Left cardiac atrium (tissue), 4 donors: ENCODE measurements around the gene DDOST. TPM values are rescaled to one million over a fixed set of nuclear protein-coding genes. Genes with fewer than 3 reads are reported as not detected.

Experiments
- ATAC-seq, 2 donors: fragments of 200-7000 bp; cut with Tn5 transposase; one replicate each; pipeline ENCODE4 v1.9.1; 2020; ENCODE audit warnings: mild to moderate bottlenecking in 2 of 2, moderate library complexity in 2 of 2
- DNase-seq: peaks from one replicate; pipeline ENCODE4 v3.0.0-alpha.2; 2020
- intact Hi-C, 2 donors: fragments of 100-400 bp; cut with DNase I; formaldehyde crosslinking; loops; one replicate each; pipeline versions ENCODE4 v1.14.1 to v1.15.1; 2022 to 2023
- total RNA-seq, 2 donors: library from RNA; stranded (reverse); fragmentation: NEBNext Ultra II Directional; extraction: Animal tissue kit (Norgen Biotek cat#: 25700); gene quantifications; one replicate each; pipeline ENCODE4 v1.2.1, GENCODE V29; 2021
- donor health status: DM: no; HTN: yes; CAD: no.
- donor health status: DM: no; HTN: yes; CAD: no; lungs with severe emphysema.
- donor health status: DM: yes; HTN: yes; CAD: no.
- donor health status: Dilated cardiomyopathy.

DDOST gene
- total RNA-seq, 2 donors from 2014 or later = 143 to 145 TPM

GRCh38 chr1:20666804-20667203, 5.6 kb upstream of the DDOST start:
- intact Hi-C loops = no loop called here
- DNase-seq (no peak), ATAC-seq (no peak)

GRCh38 chr1:20666146-20666545, 5.0 kb upstream of the DDOST start:
- no peak for ATAC-seq
- DNase-seq = peak; percentile 40
- intact Hi-C loops = no loop called here

- ATAC-seq (no peak), DNase-seq (no peak)
- intact Hi-C loops = no loop called here
Observed at GRCh38 chr1:20665726-20666125, 4.6 kb upstream of the DDOST start.

- DNase-seq (no peak), ATAC-seq (no peak)
- intact Hi-C loops = no loop called here
Observed at GRCh38 chr1:20663969-20664715, 3.0 kb upstream of the DDOST start.

- DNase-seq = no peak
- ATAC-seq = no peak
- intact Hi-C loops = no loop called here
Observed at GRCh38 chr1:20663365-20663764, 2.2 kb upstream of the DDOST start.

- ATAC-seq = no peak
- no peak for DNase-seq
- intact Hi-C loops = no loop called here
Observed at GRCh38 chr1:20662110-20662475, 924 bp upstream of the DDOST start.

- ATAC-seq (no peak), DNase-seq (no peak)
- intact Hi-C loops = no loop called here
Observed at GRCh38 chr1:20660847-20661206, 342 bp downstream of the DDOST start.

- intact Hi-C loops = no loop called here
- ATAC-seq (no peak), DNase-seq (no peak)
Observed at GRCh38 chr1:20660363-20660762, 806 bp downstream of the DDOST start.

GRCh38 chr1:20658166-20658915, 2.8 kb downstream of the DDOST start:
- intact Hi-C loops = no loop called here
- no peak for DNase-seq
- ATAC-seq = no peak

- ATAC-seq = no peak
- no peak for DNase-seq
- intact Hi-C loops = no loop called here
Observed at GRCh38 chr1:20657024-20657423, 4.1 kb downstream of the DDOST start.

GRCh38 chr1:20654104-20654690, 7.0 kb downstream of the DDOST start:
- ATAC-seq = no peak
- intact Hi-C loops = no loop called here
- peak; percentile 34 for DNase-seq

- intact Hi-C loops = no loop called here
- no peak for DNase-seq
- no peak for ATAC-seq
Observed at GRCh38 chr1:20652300-20652699, 8.9 kb downstream of the DDOST start.

- ATAC-seq = no peak
- intact Hi-C loops = no loop called here
- no peak for DNase-seq
Observed at GRCh38 chr1:20648946-20649345, 12.2 kb downstream of the DDOST start.

- no peak for ATAC-seq
- DNase-seq = no peak
- intact Hi-C loops = no loop called here
Observed at GRCh38 chr1:20648438-20648837, 12.7 kb downstream of the DDOST start.

- no peak for ATAC-seq
- intact Hi-C loops = no loop called here
- DNase-seq = no peak
Observed at GRCh38 chr1:20645414-20645813, 15.8 kb downstream of the DDOST start.

- ATAC-seq (no peak), DNase-seq (no peak)
- intact Hi-C loops = no loop called here
Observed at GRCh38 chr1:20644416-20644815, 16.8 kb downstream of the DDOST start.

- DNase-seq (no peak), ATAC-seq (no peak)
- intact Hi-C loops = no loop called here
Observed at GRCh38 chr1:20643080-20643479, 18.1 kb downstream of the DDOST start.

GRCh38 chr1:20641975-20642374, 19.2 kb downstream of the DDOST start:
- no peak for DNase-seq
- no peak for ATAC-seq
- intact Hi-C loops = loop anchor here in 1 of 2 donors (2.0 kb wide), 1 partner anchor 119 kb away; no protein-coding TSS in a partner anchor

GRCh38 chr1:20640183-20640597, 21.0 kb downstream of the DDOST start:
- intact Hi-C loops = loop anchor here in 1 of 2 donors (2.0 kb wide), 1 partner anchor 117 kb away; no protein-coding TSS in a partner anchor
- ATAC-seq = peak; percentile 36 to 70
- DNase-seq = no peak

GRCh38 chr1:20636785-20637347, 24.3 kb downstream of the DDOST start:
- DNase-seq = no peak
- intact Hi-C loops = no loop called here
- ATAC-seq = no peak
